Nucleus accumbens (tissue), 56 donors: Measurements from ENCODE around the gene GRIK4.
A peak's percentile ranks its signal among the peaks of the same experiment; 100 is the strongest.

Experiments used
- DNase-seq, 56 donors: peaks; one replicate each; lab custom pipeline; 2025; lab: John Stamatoyannopoulos, UW

GRIK4 gene

DNA sequence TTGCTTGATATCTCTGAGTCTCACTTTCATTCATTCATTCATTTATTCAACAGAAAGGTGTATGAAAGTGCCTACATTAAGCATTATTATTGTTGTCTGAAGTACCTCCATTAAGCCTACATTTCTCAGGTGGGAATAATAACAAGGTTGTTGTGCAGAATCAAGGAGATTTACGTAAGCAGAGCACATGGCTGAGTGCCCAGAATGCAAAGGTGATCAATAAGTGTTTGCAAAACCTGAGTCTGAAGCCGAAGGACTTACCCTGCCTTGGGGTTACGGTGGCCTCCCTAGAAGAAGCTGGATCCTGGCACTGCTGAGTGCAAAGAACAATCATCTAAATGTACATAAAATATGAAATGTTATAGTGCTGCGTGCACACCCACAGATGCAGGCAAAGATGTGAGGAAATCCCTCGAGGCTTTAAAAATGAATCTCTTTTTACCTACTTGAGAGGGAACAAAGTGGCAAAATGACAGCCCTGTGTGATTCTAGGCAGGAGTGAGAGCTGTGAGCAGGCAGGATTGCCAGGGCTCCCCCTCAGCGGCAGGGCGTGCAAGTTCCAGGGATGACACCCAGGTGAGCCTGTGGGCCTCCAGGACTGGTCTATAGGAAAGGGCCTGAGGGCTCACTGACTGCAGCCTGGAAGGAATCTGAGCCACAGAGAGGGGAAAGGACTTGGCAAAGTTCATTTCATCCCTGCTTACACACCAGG lies 379.2 kb downstream of the GRIK4 start:
- DNase-seq: no peak

DNA sequence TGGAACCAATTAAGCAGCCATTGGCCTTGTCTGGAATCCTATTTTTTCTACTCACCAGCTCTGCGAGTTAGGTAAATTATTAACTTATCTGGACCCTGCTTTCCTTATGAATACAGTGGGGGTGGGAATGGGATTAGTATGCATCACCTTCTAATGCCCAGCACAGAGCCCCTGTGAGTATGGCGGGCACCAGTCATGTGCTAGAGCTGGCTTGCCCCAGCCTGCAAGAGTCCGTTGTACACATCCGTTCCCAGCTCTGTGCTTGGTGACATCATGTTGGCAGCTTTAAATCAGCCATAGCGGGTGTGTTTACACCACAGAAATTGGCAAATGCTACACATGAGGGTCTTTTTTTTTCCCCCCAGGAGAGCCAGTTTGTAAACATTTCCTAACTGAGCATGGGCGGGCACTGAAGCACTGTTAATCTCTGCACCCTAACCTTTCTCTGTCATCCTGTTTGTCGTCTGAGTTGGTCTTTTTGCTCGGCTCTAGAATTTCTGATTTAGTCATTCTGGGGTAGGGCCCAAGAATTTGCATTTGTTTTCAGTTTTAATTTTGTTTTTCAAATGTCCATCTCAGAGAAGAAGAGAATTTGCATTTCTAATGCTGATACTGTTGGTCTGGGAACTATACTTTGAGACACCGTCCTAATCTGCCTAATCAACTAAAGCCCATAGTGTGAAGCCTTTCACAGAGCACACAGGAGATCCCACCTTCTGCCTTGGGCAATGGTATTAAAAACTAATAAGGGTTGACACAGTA lies 382.1 kb downstream of the GRIK4 start:
- DNase-seq: no peak

DNA sequence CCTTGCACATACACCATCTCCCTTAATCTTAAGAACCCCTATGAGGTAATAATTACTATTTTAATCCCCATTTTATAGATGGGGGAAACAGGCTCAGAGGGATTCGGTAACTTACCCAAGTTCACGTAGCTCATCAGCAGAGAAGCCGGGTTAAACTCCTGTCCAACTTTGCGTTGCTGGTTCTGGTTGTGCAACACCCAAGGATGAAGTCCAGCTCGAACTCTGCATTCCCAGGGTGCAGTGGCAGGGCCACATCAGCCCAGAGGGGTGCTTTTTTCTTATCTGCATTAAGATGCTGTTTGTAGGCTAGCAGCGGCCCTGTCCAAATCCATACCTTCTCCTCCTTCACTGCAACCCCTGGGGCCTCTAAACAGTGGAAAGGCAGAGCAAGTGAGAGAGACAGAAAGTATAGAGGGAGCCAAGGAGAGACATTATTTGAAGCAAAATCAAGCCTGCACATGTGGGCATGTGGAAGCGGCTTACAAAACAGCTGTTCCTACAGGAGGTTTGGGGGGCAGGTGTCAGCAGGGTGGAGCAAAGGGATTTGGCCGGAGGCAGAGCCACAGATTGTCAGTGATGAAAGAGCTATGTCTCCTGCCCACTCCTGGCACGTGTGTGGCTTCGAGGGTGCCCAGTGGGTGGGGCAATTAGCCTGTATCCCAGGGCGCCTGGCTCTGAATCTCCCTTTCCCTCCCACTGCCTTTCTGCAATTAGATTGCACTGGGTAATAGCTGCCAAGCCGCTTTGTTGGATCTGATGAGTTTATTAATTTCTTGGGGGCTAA lies 382.8 kb downstream of the GRIK4 start:
- DNase-seq: peak in 3 of 56 donors; percentile 8 to 22 (median 18)

DNA sequence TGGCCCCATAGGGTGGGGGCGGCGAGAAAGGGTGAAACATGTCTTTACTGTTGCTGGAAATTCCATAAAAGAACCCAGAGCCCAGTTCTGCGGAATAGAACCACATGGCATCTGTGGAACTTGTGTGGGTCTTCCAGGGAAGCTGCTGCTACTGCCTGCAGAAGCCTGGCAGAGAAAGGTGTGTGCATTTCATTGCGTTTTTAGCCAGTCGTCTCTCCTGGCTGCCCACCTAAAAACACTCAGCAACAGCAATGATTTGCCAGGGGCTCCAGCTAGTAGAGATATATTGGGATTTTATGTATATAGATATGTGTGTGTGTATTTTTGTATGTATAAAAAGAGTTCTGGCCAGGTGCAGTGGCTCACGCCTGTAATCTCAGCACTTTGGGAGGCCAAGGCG lies 385.1 kb downstream of the GRIK4 start:
- no peak for DNase-seq

DNA sequence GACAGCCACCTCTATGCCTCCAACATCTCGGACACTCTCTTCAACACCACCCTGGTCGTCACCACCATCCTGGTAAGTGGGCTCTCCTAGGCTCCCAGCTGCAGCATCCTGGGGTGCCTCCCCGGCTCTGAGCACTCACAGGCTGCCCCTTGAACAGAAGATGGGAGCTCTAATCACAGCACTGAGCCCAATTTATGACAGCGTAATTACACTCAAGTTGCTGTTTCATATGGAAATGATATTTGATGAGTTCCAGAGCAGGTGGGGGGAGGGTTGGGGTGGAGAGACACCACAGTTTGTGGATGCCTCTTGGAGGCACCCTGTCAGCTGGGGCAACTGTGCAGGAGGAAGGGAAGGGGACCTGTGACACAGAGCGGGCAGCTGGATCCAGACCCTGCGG lies 387.0 kb downstream of the GRIK4 start:
- DNase-seq: no peak

DNA sequence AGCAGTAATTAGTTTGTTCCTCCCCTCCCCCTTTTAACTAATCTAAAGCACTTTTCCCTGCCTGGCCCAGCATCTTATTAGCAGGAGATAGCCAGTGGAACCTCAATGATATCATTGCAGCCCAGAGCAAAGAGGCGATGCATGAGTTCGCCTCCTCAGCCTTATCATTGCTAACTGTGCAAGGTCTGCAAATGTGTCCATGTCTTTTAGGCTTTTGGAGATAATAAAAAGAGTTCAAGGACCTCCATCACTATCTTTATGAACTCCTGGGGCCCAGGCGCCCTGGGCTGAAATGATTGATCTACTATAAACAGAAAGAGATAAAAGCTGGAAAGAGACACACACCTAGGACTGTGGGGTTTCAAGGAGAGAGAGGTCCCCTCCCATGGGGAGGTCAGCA lies 388.2 kb downstream of the GRIK4 start:
- DNase-seq: no peak

DNA sequence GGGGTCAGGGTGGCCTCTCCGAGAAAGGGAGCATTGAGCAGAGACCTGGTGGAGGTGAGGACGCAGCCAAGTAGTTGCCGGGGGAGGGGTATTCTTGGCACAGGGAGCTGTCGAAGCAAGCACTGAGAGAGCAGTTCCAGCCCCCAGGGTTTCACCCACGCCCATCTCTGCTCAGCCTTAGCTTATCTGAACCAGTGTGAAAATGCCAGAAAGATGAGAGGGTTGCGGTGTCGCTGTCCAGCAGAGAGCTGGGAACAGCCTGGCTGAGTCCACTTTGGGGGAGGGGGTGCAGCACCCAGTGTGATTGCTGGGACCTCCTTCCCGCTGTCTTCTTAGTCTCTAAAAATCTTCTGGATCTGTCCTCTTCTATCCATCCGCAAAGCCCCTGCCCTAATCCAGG lies 389.1 kb downstream of the GRIK4 start:
- DNase-seq: no peak

DNA sequence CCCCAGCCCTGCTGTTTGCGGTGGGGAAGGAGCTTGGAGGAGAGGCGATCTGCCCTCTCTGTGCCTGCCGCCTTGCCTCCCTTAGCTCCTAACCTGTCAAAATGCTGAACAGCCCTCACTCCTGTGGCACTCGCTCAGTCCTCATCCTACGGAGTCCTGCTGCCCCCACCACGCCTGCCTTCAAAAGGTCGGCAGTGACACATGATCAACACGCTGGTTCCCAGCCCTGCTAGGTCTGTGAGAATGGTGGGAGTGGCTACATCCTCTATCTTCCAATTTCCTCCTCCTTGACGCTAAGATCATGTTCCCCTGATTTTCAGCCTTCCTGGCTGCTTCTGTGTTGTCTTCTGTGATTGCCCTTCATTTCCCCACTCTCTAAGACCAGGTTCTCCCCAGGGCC lies 392.1 kb downstream of the GRIK4 start:
- no peak for DNase-seq

DNA sequence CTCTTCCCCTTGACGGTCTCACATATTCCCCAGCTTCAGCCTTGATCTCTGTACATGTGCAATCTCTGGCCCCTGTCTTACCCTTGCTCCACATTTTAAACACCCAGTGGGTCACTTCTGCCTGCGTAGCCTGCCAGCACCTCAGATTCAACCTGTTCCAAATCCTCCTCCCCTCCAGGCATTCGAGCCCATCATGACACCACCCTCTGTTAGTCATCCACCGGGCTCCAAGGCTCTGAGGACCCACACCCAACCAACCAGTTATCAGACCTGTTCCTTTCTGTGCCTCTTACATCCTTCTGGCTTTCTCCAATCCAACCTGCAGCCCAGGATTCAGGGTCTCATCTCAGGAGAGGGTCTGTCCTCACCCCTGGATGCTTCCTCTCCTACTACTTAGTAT lies 392.6 kb downstream of the GRIK4 start:
- DNase-seq: no peak

DNA sequence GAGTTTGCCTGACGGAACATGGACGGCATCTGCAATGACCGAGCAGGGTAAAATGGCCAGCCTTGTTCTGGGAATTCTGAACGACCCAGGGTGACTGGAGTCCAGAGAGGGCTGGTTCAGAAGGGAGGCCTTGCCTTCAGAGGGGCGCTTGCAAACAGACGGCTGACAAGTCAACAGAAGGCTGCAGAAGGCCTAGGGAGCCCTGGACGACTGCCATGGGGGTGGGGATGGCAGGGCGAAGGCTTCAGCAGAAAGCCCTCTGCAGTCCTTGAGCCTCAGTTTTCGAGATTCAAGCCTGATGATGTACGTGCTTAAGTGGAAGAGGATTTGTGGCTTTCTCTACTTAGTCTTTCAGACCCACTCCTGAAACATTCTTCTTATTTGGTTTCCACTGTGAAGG lies 395.2 kb downstream of the GRIK4 start:
- no peak for DNase-seq

DNA sequence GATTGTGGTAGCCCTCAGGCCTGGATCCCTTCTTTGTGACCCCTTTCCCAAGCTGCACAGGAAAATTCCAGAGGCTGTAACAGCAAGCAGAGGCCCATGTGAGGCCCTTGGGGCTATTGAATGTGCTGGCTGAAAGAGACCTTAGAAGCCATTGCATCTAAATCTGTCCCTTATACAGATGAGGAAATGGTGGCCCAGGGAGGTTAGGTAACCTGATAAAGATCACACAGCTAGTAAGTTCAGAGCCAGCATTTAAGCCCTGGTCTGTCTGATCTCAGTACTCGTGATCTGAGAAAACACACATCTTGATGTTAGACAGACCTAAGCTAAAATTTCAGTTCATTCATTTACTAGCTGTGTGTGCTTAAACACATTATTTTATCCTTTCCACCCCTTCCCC lies 396.4 kb downstream of the GRIK4 start:
- no peak for DNase-seq

DNA sequence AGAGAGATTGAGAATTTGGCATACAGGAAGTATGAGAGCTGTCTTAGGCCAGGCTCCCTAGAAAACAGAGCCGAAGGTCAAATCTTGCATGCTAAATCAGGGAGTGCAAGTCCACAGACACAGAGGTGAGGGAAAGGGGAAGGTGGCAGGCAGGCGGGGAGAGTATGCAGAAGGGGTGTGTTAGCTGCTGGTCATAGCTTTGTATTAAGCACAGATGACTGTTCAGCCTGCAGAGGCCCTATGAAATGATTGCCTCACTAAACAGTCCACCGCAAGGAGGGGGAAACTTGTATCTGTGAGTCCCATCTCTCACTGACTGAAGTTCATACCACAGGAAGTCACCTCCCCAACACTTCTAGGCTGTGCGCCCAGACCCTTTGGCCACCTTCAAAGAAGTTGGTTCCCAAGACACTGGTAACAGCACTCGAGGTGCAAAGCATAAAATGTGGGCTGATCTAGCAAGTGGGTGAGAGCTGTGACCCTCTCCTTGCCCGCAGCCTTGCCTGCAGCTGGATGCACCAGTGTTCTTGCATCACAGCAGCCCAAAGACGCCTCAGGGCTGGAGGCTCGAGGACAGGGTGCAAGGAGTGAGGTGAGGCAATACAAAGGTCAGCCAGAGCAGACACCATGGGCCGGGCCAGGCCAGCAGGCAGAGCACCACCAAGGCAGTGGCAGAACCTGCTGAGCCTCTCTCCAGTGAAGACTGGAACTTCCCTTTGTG lies 397.1 kb downstream of the GRIK4 start:
- DNase-seq: no peak

DNA sequence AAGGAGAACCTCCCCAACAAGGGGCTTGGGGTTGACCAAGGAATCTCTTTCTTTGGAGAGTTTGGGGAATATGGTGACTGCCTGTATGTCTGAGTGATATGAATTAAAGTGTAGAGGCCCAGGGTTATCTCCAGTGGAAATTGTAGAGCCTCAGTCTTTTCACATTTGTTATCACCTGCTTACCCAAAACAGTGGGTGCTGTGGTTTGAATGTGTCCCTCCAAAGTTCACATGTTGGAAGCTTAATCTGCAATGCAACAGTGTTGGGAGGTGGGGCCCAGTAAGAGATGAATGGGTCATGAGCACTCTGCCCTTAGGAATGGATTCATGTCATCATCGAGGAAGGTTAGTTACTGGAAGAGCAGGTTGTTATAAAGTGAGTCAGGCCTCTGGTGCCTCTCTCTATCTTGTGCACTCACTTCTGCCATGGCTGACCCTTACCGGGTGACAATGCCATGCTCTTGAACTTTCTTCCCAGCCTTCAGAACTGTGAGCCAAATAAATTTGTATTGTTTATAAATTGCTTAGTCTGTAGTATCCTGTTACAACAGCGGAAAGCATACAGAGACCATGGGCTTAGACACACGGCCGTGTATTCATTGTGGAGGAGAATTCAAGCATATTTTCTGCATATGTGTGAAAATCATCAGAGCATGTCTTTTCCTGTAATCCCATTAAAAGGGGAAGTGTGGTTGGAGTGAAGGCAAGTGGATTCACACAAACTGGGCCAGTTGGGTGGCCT lies 398.3 kb downstream of the GRIK4 start:
- no peak for DNase-seq

DNA sequence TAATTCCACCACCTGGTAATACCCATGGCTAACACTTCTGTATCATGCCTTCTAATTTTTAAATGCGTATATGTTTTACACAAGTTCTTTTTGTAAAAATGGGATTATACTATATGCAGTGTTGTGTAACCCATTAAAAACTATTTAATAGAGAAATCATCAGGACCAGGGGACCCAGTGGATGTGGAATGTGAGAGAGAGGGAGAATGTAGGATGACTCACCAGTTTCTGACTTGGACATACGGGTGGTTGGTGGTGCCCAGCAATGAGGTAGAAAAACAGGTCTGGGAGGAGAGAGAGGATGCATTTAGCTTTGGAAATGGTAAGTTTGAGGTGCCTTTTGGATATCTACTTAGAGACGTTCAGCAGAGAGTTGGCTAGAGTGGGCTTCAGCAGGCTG lies 400.4 kb downstream of the GRIK4 start:
- no peak for DNase-seq

DNA sequence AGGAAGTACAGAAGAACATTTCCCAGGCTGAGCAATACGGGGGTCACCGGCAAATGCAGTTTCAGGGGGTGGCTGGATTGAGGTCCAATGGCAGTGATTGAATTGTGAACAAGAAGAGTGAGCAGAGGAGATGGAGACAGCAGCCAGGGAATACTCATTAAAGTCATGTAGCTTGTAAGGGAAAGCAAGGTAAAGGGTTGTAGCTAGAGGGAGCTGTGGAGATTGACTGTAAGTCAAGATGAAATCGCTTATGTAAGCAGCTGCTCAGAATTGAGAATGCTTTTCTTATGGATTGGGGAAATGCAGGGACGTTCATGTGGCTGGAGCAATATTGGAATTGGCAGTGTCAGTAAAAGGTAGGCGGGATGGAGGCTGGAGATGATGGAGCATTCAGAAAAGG lies 401.0 kb downstream of the GRIK4 start:
- peak in 7 of 56 donors; percentile 4 to 50 (median 14) for DNase-seq

DNA sequence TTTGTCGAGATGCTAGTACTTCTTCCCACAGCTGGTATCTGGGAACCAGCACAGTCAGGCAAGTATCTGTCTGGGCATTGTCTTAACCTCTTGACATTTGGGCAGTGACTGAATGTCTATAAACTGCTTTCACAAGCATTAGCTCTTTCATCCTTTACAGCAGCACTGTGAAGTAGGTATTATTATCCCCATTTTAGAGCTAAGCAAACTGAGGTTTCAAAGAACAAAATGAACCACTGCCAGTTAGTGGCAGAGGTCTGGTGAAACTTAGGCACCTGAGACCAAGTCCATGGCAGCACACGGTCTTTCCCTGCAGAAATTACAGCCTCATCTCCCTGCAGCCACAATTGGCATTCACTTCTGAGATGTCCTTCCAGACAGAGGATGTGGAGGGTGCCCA lies 401.4 kb downstream of the GRIK4 start:
- no peak for DNase-seq

DNA sequence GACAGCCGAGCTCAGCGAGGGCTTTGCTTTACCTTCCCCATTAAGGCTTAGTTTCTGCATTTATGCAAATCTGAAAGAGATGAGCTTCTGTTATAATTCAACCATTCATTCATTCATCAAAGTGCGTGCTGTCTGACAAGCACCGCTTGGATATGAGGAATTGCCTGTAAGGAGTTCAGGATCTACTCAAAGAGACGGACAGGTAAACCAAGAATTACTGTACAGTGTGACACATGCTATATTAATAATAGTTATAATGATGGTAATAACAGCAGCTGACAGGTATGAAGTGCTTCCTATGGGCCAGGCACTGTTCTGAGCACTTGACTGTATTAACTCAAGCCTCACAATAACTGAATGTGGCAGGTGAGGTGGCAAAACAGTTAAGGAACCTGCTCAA lies 402.5 kb downstream of the GRIK4 start:
- DNase-seq: no peak

DNA sequence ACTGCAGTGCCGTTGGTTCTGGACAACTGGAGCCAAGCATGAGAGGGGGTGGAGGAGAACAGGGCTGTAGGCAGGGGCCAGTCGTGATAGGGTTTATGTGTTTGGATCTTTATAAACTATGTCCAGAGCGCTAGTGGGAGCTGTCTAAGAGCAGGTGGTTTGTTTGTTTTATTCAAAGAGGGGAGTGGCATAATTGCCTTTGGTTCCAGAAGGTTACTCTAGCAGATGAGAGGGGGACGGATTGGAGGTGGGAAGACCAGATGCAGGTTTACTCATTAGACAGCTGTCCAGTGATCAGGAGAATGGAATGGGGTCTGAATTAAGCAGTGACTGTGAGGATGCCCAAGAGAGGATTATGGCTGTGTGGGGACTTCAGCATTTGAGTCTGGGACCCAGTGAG lies 403.1 kb downstream of the GRIK4 start:
- DNase-seq: no peak

DNA sequence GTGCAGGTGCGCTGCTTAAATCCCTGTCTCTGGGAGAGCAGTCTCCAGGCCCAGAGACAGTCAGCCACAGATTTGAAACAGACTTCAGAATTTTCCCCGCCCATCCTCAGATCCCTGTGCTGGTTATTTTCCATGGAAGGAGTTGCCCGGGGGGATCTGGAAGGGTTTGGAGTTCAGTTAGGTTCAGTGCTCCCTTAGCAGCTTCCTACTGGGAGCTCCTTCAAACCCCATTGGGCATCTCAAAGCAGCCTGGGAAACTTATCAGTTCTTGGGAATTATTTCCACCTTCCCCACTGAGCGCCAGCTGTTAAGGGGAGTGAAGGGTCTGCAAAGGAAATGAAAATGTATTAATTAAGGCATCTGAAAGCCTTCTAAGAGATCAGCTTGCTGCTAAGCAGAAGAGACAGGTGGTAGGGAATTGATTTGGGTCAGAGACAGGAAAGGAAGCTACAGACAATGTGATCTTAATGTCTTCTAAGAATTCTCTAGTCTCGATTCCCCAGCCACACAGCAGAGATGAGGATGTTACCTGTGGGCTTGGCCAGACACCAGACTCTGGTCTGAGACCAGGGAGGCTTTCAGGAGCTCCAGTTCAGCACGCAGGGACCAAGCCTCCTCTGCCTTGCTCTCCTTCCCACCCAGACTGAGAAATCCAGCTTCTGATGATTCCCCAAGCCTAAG lies 406.2 kb downstream of the GRIK4 start:
- no peak for DNase-seq

DNA sequence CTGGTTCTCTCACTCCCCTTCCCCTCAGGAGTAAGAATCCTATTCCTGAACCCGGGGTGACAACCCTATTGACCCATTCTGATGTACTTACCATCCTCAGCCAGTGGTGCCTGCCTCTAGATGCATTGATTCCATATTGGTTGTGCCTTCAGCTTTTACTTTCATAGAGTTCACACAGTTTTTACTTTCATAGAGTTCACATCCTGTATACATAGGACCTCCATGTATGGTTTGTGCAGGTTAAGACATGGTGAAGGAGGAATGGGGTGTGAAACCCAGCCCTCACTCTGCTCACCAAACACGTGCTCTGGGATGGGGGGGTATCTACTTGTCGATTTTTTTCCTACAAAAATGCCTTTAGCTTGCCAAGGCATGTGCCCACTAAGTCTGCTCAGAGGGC lies 406.7 kb downstream of the GRIK4 start:
- DNase-seq: no peak
